Stimulated activated CD8-positive, alpha-beta memory T cell treated with anti-CD3 and anti-CD28 coated beads, Interleukin-15, amount 100 ng/mL, for 4 hours (primary cell): ENCODE measurements around the gene ROBO2.
"Not testable (repeated sequence)": the region's sequence is repeated elsewhere in the genome, so short reads cannot be mapped to it uniquely, and the experiment has no call there.

Source experiments
- DNase-seq, 2 donors: peaks; one replicate each; pipeline ENCODE4 v3.0.0-alpha.2; 2020; ENCODE audit warnings: low read depth in 2 of 2

The ROBO2 gene

GRCh38 chr3:77338195-77338594, 298.3 kb downstream of the ROBO2 start:
- no peak for DNase-seq

GRCh38 chr3:77342027-77342426, 302.1 kb downstream of the ROBO2 start:
- DNase-seq: no peak

GRCh38 chr3:77342688-77343087, 302.8 kb downstream of the ROBO2 start:
- DNase-seq: no peak

GRCh38 chr3:77345009-77345408, 305.1 kb downstream of the ROBO2 start:
- DNase-seq: no peak

GRCh38 chr3:77348244-77348855, 308.5 kb downstream of the ROBO2 start:
- no peak for DNase-seq

- DNase-seq: no peak
Observed at GRCh38 chr3:77354958-77355357, 315.1 kb downstream of the ROBO2 start.

GRCh38 chr3:77362936-77363335, 323.0 kb downstream of the ROBO2 start:
- DNase-seq: no peak

GRCh38 chr3:77365152-77365551, 325.3 kb downstream of the ROBO2 start:
- DNase-seq: no peak

- no peak for DNase-seq
Observed at GRCh38 chr3:77370413-77370812, 330.5 kb downstream of the ROBO2 start.

- DNase-seq: no peak
Observed at GRCh38 chr3:77372018-77372417, 332.1 kb downstream of the ROBO2 start.

- DNase-seq: no peak
Observed at GRCh38 chr3:77372634-77373346, 332.9 kb downstream of the ROBO2 start.

GRCh38 chr3:77373619-77374018, 333.7 kb downstream of the ROBO2 start:
- DNase-seq: no peak

- no peak for DNase-seq
Observed at GRCh38 chr3:77376511-77376910, 336.6 kb downstream of the ROBO2 start.

- no peak for DNase-seq
Observed at GRCh38 chr3:77377717-77378116, 337.8 kb downstream of the ROBO2 start.

- no peak for DNase-seq
Observed at GRCh38 chr3:77380136-77380535, 340.2 kb downstream of the ROBO2 start.

- DNase-seq: no peak
Observed at GRCh38 chr3:77381431-77381830, 341.5 kb downstream of the ROBO2 start.

- no peak for DNase-seq
Observed at GRCh38 chr3:77392181-77392580, 352.3 kb downstream of the ROBO2 start.

- no peak for DNase-seq
Observed at GRCh38 chr3:77394046-77394445, 354.1 kb downstream of the ROBO2 start.

GRCh38 chr3:77404871-77405270, 365.0 kb downstream of the ROBO2 start:
- DNase-seq: no peak

- DNase-seq: no peak
Observed at GRCh38 chr3:77407441-77407840, 367.5 kb downstream of the ROBO2 start.

GRCh38 chr3:77410334-77410733, 370.4 kb downstream of the ROBO2 start:
- DNase-seq: not testable (repeated sequence)

- no peak for DNase-seq
Observed at GRCh38 chr3:77411334-77411733, 371.4 kb downstream of the ROBO2 start.

- no peak for DNase-seq
Observed at GRCh38 chr3:77412021-77412438, 372.1 kb downstream of the ROBO2 start.

GRCh38 chr3:77412584-77412983, 372.7 kb downstream of the ROBO2 start:
- DNase-seq: no peak
